Measurements from ENCODE around the gene SYPL1.

Gene SYPL1

GRCh38 chr7:106076537-106076936, 35.6 kb downstream of the SYPL1 start:
- ChIA-PET CTCF (interaction anchor here (0.8 to 1.2 kb wide), 2 partner anchors 20 to 26 kb away, joined by 3 read pairs; no protein-coding TSS in a partner anchor), POLR2A (no interaction called here)

GRCh38 chr7:106075937-106076336, 36.2 kb downstream of the SYPL1 start:
- CTCF ChIA-PET, result interaction anchor here (0.8 to 1.2 kb wide), 2 partner anchors 26 to 50 kb away, joined by 3 read pairs; no protein-coding TSS in a partner anchor
- TF ChIP-seq, protein P1, sequence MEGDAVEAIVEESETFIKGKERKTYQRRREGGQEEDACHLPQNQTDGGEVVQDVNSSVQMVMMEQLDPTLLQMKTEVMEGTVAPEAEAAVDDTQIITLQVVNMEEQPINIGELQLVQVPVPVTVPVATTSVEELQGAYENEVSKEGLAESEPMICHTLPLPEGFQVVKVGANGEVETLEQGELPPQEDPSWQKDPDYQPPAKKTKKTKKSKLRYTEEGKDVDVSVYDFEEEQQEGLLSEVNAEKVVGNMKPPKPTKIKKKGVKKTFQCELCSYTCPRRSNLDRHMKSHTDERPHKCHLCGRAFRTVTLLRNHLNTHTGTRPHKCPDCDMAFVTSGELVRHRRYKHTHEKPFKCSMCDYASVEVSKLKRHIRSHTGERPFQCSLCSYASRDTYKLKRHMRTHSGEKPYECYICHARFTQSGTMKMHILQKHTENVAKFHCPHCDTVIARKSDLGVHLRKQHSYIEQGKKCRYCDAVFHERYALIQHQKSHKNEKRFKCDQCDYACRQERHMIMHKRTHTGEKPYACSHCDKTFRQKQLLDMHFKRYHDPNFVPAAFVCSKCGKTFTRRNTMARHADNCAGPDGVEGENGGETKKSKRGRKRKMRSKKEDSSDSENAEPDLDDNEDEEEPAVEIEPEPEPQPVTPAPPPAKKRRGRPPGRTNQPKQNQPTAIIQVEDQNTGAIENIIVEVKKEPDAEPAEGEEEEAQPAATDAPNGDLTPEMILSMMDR (IDR thresholded peaks at IDR 0.05; ENCODE audit: control extremely low read depth, extremely low read depth, low read depth, missing control alignments), result no peak
- no peak for DNase-seq (ENCODE audit: extremely low spot score)
- POLR2A ChIA-PET, result no interaction called here

More at GRCh38 chr7:106076537-106076936, 35.6 kb downstream of the SYPL1 start:
- TF ChIP-seq, protein P1 (IDR thresholded peaks at IDR 0.05; ENCODE audit: control extremely low read depth, extremely low read depth, low read depth, missing control alignments), result no peak
- DNase-seq (ENCODE audit: extremely low spot score), result no peak

- ChIA-PET POLR2A (interaction anchor here (0.6 kb wide), 1 partner anchor 1015 kb away, joined by 3 read pairs; no protein-coding TSS in a partner anchor), CTCF (interaction anchor here (0.9 to 6.7 kb wide), 5 partner anchors 9 to 92 kb away, joined by 4 to 61 read pairs (median 14); no protein-coding TSS in a partner anchor)
- DNase-seq (ENCODE audit: extremely low spot score), result no peak
- TF ChIP-seq, protein P1 (IDR thresholded peaks at IDR 0.05; ENCODE audit: control extremely low read depth, extremely low read depth, low read depth, missing control alignments), result no peak
Measured at GRCh38 chr7:106074257-106074656, 37.9 kb downstream of the SYPL1 start.

DNA sequence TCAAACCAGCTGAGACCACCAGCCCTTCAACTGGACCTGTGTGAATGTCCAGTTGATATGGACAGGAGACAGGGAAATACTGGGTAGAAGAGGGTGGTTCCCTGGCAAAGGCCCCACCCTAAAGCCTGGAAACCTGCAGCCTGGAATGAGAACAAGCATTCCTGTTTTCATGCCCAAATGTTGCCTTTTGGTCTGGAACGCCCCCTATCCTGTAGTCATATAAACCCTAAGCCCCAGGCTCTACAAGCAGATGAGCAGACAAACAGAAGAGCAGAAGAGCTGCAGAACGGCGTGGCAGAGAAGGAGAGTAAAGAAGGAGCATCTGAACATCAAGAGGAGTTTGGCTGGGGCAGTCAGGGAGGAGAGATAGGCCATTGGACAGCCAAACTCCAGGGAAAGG, 38.4 kb downstream of the SYPL1 start:
- POLR2A ChIA-PET, result interaction anchor here (0.5 to 0.6 kb wide), 2 partner anchors 211 to 1014 kb away, joined by 3 read pairs; partner anchors contain the start of gene NAMPT
- DNase-seq (ENCODE audit: extremely low spot score), result no peak
- CTCF ChIA-PET, result interaction anchor here (0.9 to 6.7 kb wide), 7 partner anchors 12 to 212 kb away, joined by 3 to 61 read pairs (median 7); partner anchors contain the start of gene SYPL1
- TF ChIP-seq, protein P1 (IDR thresholded peaks at IDR 0.05; ENCODE audit: control extremely low read depth, extremely low read depth, low read depth, missing control alignments), result no peak

GRCh38 chr7:106072715-106073091, 39.4 kb downstream of the SYPL1 start:
- TF ChIP-seq, protein P1 (IDR thresholded peaks at IDR 0.05; ENCODE audit: control extremely low read depth, extremely low read depth, low read depth, missing control alignments), result no peak
- CTCF ChIA-PET, result interaction anchor here (0.7 to 6.7 kb wide), 12 partner anchors 12 to 213 kb away, joined by 3 to 61 read pairs (median 5); partner anchors contain the start of gene SYPL1
- POLR2A ChIA-PET, result no interaction called here
- DNase-seq (ENCODE audit: extremely low spot score), result no peak

DNA sequence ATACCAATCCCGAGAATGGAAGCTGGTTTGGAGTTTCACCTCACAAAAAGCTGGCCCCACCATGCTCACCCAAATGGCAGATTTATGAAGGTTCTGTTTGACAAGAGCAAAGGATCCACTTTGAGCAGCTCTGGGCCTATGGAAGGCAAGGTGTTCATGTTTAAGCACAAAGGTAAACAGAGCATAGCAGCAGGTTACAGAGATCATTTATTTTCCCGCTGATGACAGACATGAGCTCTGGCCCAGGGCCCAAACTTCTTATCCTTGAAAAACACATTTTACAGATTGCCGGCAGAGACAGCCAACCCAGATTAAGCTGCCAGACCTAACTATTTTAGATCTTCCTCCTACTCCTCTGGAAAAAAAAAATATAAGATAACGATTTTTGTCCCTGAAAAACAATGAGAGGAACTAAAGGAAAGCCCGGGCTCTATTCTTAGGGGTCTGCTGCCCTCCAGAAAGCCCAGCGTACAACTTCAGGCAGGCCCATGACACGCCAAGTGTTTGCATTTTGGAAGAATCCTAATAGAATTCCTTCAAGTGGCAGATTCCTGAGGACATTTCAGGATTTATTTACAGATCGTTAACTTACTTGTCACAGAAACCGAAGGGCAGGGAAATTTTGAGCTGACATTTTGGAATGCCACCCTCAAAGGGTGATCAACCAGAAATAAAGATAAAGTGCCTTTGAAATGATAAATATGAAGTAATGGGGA, 40.0 kb downstream of the SYPL1 start:
- POLR2A ChIA-PET, result interaction anchor here (1.0 to 1.4 kb wide), 2 partner anchors 17 to 40 kb away, joined by 3 read pairs; partner anchors contain the start of gene SYPL1
- TF ChIP-seq, protein P1 (IDR thresholded peaks at IDR 0.05; ENCODE audit: control extremely low read depth, extremely low read depth, low read depth, missing control alignments), result no peak
- DNase-seq (ENCODE audit: extremely low spot score), result no peak
- CTCF ChIA-PET, result interaction anchor here (1.0 to 6.7 kb wide), 15 partner anchors 10 to 213 kb away, joined by 3 to 61 read pairs (median 5); partner anchors contain the start of gene SYPL1

All from GM10248 (cell line).